DND-41 (cell line): ENCODE results near the gene F13A1.

Experiments used
- EZH2 ChIP-seq: IDR thresholded peaks from 3 replicates; pipeline ENCODE4 v1.6.1; 2012; ENCODE audit warnings: borderline replicate concordance, low read depth, mild to moderate bottlenecking, moderate library complexity, low read length, inconsistent platforms; ENCODE audit not compliant: severe bottlenecking
- TF ChIP-seq, protein P1 (sequence below): IDR thresholded peaks from 2 replicates; pipeline ENCODE4 v1.5.1; 2012; ENCODE audit warnings: borderline replicate concordance, low read length, moderate library complexity, mild to moderate bottlenecking; ENCODE audit not compliant: poor library complexity, severe bottlenecking; ENCODE audit errors: extremely low read depth

DNA sequence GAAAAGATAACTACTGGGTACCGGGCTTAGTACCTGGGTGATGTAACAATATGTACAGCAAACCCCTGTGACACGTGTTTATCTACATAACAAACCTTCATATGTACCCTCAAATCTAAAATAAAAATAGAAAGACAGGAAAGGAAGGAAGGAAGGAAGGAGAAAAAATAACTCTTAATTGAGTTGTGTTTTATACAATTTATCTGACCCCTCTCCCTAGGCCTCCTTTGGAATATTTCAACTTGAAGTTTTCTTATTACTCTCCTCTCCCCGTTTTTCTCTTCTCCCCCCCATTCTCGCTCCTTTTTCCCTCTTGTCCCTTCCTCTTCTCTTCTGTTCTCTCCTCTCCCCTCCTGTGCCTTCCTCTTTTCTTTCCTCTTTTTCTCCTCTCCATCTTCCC, 156.1 kb downstream of the F13A1 start:
- no peak for TF ChIP-seq EZH2
- TF ChIP-seq, protein P1, sequence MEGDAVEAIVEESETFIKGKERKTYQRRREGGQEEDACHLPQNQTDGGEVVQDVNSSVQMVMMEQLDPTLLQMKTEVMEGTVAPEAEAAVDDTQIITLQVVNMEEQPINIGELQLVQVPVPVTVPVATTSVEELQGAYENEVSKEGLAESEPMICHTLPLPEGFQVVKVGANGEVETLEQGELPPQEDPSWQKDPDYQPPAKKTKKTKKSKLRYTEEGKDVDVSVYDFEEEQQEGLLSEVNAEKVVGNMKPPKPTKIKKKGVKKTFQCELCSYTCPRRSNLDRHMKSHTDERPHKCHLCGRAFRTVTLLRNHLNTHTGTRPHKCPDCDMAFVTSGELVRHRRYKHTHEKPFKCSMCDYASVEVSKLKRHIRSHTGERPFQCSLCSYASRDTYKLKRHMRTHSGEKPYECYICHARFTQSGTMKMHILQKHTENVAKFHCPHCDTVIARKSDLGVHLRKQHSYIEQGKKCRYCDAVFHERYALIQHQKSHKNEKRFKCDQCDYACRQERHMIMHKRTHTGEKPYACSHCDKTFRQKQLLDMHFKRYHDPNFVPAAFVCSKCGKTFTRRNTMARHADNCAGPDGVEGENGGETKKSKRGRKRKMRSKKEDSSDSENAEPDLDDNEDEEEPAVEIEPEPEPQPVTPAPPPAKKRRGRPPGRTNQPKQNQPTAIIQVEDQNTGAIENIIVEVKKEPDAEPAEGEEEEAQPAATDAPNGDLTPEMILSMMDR: no peak
